Activated CD8-positive, alpha-beta memory T cell treated with anti-CD3 and anti-CD28 coated beads for 4 hours (primary cell): Measurements from ENCODE around the gene UGT2A1.
"Not testable (repeated sequence)": the region's sequence is repeated elsewhere in the genome, so short reads cannot be mapped to it uniquely, and the experiment has no call there.

Source experiments
- DNase-seq, 2 donors: peaks; one replicate each; pipeline ENCODE4 v3.0.0-alpha.2; 2020; ENCODE audit warnings: low read depth in 2 of 2

Gene UGT2A1

GRCh38 chr4:69653147-69653546 lies at the start of gene UGT2A1:
Gene UGT2A1 (minus strand): TSS chr4:69653247. CDS start chr4:69647644, 5,603 bp downstream.
- no peak for DNase-seq

DNA sequence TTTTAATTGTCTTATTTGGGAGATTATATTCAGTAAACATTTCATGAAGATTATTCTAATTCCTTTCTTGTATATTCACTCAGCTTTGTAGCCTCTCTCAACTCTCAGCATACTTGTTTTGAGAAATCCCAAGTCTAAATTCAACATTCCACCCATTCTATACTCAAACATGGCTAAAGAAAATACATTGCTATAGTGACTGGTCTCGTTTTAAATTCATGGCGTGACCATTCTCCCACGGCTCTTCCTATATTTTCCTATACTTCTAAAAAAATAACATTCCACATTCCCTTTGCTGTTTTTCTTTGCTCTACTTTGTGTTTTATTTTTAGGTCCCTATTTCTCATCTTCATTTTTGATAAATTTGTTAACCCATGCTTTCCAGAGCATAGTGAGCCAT lies 49.2 kb upstream of the UGT2A1 start:
- no peak for DNase-seq

DNA sequence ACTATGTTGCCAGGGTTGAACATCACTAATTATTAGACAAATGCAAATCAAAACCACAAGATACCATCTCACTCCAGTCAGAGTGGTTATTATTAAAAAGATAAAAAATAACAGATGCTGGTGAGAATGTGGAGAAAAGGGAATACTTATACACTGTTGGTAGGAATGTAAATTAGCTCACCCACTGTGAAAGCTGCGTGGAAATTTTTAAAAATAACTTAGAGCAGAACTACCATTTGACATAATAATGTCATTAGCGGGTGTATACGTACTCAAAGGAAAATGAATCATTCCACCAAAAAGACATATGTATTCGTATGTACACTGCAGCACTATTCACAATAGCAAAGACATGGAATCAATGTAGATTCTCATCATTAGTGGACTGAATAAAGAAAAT lies 48.6 kb upstream of the UGT2A1 start:
- no peak for DNase-seq

GRCh38 chr4:69697536-69698242 lies 44.6 kb upstream of the UGT2A1 start:
- DNase-seq = no peak

DNA sequence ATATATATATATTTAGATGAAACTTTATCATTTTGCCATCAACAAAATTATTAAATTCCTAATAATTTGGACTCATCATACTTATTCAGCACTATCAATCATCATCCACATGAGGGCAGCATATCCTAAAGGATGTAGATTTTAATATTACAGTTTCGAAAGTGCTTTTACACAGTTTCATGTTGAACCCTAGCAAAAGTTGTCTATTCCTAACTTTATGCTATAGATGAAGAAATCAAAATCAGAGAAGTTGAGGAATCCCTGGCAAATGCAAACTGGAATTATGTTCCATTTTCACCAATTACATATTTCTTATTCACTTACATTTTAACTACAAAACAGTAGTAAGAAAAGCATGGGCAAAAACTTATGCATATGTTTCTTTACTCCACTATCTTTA lies 36.6 kb upstream of the UGT2A1 start:
- no peak for DNase-seq

DNA sequence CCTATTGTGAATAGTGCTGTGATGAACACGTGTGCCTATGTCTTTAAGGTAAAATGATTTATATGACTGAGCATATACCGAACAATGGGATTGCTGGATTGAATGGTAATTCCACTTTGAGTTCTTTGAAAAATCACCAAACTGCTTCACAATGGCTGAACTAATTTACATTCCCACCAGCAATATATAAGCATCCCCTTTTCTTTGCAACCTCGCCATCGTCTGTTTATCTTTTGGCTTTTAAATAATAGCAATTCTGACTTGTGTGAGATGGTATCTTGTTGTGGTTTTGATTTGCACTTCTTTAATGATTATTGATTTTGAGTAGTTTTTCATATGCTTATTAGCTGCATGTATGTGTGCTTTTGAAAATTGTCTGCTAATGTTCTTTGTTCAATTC lies 31.8 kb upstream of the UGT2A1 start:
- no peak for DNase-seq

DNA sequence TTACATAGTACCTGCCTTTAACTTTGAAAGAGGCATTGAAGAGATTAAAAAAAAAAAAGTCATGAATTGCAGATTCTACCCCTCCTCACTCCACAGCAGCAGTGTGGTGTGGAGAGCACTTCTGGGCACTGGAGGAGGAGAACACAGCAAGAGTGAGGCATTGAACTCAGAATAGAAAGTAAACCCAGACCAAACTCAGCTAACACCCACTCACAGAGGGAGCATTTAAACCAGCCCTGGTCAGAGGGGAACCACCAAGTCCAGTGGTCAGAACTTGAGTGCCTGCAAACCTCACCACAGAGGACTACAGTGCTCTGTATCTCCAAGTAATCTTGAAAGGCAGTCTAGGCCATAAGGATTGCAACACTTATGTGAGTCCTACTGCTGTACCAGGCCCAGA lies 15.6 kb upstream of the UGT2A1 start:
- no peak for DNase-seq

GRCh38 chr4:69664009-69664408 lies 11.0 kb upstream of the UGT2A1 start:
- DNase-seq = not testable (repeated sequence)

DNA sequence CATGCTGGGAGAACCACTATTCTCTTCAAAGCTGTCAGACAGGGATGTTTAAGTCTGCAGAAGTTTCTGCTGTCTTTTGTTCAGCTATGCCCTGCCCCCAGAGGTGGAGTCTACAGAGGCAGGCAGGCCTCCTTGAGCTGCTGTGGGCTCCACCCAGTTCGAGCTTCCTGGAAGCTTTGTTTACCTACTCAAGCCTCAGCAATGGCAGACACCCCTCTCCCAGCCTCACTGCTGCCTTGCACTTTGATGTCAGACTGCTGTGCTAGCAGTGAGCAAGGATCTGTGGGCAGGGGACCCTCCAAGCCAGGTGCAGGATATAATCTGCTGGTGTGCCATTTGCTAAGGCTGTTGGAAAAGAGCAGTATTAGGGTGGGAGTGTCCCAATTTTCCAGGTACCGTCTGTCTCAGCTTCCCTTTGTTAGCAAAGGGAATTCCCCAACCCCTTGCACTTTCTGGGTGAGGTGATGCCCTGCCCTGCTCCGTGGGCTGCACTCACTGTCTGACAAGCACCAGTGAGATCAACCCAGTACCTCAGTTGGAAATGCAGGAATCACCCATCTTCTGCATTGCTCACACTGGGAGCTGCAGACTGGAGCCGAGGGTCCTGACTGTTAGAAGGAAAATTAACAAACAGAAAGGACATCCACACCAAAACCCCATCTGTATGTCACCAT lies 8.2 kb upstream of the UGT2A1 start:
- not testable (repeated sequence) for DNase-seq

GRCh38 chr4:69658133-69658532 lies 5.1 kb upstream of the UGT2A1 start:
- no peak for DNase-seq

- DNase-seq = no peak
These were observed 3.7 kb upstream of the UGT2A1 start for GRCh38 chr4:69656653-69657158.

DNA sequence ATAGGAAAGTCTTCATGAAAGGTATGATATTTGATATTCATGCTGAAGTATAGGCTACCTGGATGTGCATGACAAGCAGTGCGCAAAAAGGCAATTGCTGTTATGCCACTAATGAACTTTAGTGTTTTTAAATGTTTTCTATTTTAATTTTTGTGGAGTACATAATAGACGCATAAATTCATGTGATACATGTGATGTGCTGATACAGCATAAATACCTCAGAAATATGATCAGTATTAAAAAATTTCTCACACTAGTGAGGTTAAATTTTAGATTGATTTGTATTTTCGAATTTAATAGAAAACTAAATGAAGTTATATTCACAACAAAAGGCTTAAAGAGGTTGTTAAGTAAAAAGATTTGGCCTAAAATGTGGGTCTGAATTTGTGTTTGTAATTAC lies 2.2 kb downstream of the UGT2A1 start:
- DNase-seq = no peak

DNA sequence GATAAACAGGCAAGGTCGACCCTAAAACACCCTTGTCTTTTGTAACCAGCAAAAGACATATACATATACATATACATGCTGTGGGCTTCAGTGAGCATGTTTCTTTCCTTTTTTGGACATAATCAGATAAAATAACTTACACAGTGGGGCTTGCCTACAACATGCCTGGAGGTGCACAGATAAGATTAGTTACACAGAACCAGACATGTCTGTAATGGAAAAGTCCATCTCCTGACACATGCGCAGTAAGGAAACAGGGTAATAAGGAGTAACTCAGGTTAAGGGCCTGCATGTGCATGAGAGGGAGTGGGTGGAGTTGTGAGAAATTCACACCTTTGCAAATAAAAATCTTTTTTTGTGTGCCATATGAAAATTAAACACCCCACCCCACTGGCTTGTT lies 3.4 kb downstream of the UGT2A1 start:
- no peak for DNase-seq

DNA sequence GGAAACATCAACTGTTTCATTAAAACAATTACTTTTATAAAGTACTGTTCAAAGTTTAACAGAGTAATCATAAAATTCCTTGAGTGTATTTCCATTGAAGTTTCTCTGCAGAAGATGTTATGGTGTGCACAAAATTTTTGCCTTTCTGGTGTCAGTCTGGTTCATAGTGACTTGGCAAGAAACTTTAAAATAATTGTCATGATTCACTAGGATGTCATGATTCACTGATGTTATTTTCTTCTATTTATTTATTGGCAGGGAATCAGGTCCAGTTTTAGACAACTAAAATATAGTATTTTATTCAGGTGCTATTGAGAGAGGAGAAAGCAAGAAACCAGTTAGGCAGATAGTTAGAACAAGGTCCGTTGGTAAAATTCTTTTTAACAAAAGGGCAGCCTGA lies 3.8 kb downstream of the UGT2A1 start:
- no peak for DNase-seq

- no peak for DNase-seq
These were observed 10.1 kb downstream of the UGT2A1 start for GRCh38 chr4:69642961-69643360.

- DNase-seq = no peak
These were observed 12.8 kb downstream of the UGT2A1 start for GRCh38 chr4:69640289-69640688.

GRCh38 chr4:69639542-69639941 lies 13.5 kb downstream of the UGT2A1 start, which contains the start of gene UGT2A2:
Gene UGT2A2 (minus strand): TSS chr4:69639642. CDS start chr4:69639640, 2 bp downstream.
- no peak for DNase-seq

DNA sequence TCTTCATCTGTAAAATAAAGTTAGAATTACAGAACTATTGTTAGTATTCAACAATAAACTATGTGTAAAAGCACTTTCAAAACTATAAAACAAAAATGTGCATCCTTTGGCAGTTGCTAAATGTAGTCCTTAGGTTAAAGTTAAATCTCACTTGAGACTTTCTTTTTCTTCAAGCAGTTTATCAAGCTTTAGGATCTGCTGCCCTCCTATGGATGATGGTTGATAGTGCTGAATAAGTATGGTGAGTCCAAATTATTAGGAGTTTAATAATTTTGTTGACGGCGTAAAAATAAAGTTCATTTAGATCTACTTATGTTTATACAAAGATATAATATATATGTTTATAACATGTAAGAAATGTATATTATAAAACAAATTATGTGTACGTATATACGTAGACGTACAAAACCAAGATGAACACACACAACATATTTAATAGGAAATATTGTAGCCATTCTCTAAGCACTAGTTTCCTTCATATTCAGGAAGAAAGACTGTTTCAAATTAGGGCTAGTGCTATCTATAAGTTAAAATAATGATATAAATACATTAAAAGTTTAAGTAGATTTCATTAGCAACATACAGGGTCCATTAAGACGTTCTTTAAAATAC lies 35.9 kb downstream of the UGT2A1 start:
- DNase-seq = no peak

- DNase-seq = no peak
These were observed 42.6 kb downstream of the UGT2A1 start for GRCh38 chr4:69610484-69610883.

- DNase-seq = no peak
These were observed 52.0 kb downstream of the UGT2A1 start for GRCh38 chr4:69601065-69601464.

DNA sequence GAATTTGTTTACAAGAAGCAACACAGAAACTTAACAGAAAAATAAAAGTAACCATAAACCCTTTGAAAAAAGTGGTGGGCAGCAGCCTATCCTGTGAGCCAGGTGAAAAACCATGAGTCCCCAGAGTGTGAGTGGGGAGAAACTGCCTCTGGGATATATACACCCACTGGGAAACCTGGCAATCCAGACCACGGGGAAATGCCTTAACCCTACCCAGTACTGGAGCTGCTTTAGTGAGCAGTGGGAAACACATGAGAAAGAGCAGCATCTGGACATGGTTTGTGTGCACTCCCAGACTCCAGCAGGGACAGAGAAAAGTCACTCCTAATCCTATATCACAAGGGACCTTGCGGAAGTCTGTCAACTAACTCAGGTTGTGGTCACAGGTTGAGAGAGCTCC lies 53.0 kb downstream of the UGT2A1 start:
- DNase-seq = no peak

DNA sequence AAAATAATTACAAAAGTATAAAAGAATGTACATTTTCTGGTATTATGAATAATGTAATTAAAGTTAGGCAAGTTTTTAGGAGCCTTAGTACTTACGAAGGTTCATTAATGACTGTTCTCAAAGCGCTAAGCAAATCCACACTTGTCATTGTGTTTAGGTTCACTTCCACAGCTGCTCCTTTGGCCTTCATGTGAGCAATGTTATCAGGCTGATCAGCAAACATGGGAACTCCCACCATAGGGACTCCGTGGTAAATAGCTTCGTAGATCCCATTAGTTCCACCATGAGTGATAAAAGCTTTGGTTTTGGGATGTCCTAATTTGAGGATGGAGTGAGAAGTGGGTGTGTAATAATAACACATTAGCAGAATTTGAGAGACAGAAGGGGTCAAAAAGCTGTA lies 58.7 kb downstream of the UGT2A1 start:
- no peak for DNase-seq

DNA sequence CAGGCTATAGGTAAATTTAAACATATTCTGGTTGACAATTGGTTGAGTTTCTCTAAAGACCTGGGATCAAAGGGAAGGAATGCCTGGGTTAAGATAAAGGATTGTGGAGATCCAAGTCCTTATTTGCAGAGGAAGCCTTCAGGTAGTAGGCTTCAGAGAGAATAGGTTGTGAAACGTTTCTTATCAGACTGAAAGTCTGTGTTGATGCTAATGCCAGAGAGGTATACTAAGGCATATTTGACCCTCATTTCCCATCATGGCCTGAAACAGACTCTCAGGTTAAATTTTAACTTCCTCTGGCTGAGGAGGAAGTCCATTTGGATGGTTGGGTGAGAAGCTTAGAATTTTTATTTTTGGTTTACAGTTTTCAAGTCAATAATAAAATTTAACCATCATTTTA lies 61.7 kb downstream of the UGT2A1 start:
- no peak for DNase-seq
